ENCODE data around the gene GLOD5. TPM values are rescaled to one million over a fixed set of nuclear protein-coding genes. Genes with fewer than 3 reads are reported as not detected.

Gene GLOD5
- total RNA-seq, 1 donor from 2014 or later = not detected

DNA sequence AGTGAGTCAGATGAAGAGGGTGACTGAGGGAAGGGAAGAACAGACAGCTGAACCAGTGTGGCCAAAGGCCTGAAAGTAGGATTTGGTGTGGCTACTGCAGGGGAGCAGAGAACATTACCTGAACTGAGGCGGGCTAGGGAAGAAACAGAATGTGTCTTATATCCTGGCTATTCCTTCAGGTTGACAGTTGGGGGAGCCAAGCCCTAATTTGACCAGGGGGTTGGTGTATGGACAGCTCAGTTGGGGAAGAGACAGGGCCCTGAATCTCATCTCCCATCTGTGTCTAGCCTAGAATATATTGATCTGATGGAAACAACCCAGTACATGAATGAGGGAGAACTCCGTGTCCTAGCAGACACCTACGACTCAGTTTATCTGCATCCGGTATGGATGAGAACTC, 44.5 kb downstream of the GLOD5 start:
- Mint-ChIP-seq H3K9me3 (peaks cover 4% of the 10 kb centered on the region), H3K4me3 (peak overlapping the region; percentile 1), H3K36me3 (ENCODE audit: low read depth) (peaks cover 12% of the 10 kb centered on the region), H3K27me3 (ENCODE audit: low read depth) (no peaks in the 10 kb centered on the region), H3K4me1 (peaks cover 16% of the 10 kb centered on the region), H3K27ac (ENCODE audit: unreplicated experiment) (no peak overlapping the region)
- TF ChIP-seq CTCF (conservative IDR thresholded peaks at IDR 0.05) = no peak
- no peak for DNase-seq (ENCODE audit: low read depth, low spot score)

DNA sequence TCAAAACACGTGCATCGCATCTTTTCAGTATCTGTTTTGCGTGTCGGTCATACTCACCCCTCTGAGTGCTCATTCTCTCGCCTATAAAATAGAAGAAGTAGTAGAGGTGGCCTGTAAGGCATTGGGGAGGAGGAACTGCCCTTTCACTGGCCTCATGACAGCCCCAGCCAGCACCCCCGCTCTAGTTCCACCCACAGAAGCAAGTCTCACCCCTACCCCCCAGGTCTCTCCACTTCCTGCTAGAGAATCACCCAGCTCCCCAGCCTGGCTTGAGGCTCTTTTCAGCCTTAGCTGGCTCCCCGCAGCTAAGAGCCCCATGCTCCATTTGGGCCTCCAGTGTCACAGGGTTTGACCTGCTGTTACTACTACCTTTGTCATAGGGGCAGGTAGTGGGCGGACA, 52.1 kb downstream of the GLOD5 start:
- peaks cover 5% of the 10 kb centered on the region for H3K36me3 Mint-ChIP-seq (ENCODE audit: low read depth)
- no peaks in the 10 kb centered on the region for H3K4me1 Mint-ChIP-seq
- H3K27me3 Mint-ChIP-seq (ENCODE audit: low read depth) = no peaks in the 10 kb centered on the region
- no peak overlapping the region for H3K4me3 Mint-ChIP-seq
- DNase-seq (ENCODE audit: low read depth, low spot score) = no peak
- H3K27ac Mint-ChIP-seq (ENCODE audit: unreplicated experiment) = no peak overlapping the region
- no peaks in the 10 kb centered on the region for H3K9me3 Mint-ChIP-seq
- TF ChIP-seq CTCF (conservative IDR thresholded peaks at IDR 0.05) = no peak

GRCh38 chrX:48814722-48815121, 53.2 kb downstream of the GLOD5 start:
- TF ChIP-seq CTCF (conservative IDR thresholded peaks at IDR 0.05) = no peak
- H3K9me3 Mint-ChIP-seq = no peaks in the 10 kb centered on the region
- H3K27me3 Mint-ChIP-seq (ENCODE audit: low read depth) = no peaks in the 10 kb centered on the region
- H3K36me3 Mint-ChIP-seq (ENCODE audit: low read depth) = peaks cover 6% of the 10 kb centered on the region
- H3K27ac Mint-ChIP-seq (ENCODE audit: unreplicated experiment) = no peak overlapping the region
- H3K4me1 Mint-ChIP-seq = no peaks in the 10 kb centered on the region
- no peak for DNase-seq (ENCODE audit: low read depth, low spot score)
- no peak overlapping the region for H3K4me3 Mint-ChIP-seq

DNA sequence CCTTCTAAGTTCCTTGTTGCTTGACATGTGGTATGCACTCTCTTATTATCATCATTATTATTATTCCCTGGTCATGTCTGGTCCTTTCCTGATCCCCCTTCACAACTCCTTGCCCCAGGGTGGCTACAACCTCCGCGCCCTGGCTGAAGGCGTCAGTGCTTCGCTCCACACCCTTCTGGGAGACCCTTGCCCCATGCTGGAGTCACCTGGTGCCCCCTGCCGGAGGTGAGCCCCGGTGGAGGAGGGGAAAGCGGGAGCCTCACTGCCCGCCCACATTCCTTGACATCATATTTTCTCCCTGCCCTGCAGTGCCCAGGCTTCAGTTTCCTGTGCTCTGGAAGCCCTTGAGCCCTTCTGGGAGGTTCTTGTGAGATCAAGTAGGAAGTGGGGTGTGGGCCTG, 53.7 kb downstream of the GLOD5 start:
- Mint-ChIP-seq H3K9me3 (no peaks in the 10 kb centered on the region), H3K36me3 (ENCODE audit: low read depth) (peaks cover 10% of the 10 kb centered on the region), H3K27me3 (ENCODE audit: low read depth) (no peaks in the 10 kb centered on the region), H3K4me1 (no peaks in the 10 kb centered on the region), H3K4me3 (no peak overlapping the region), H3K27ac (ENCODE audit: unreplicated experiment) (no peak overlapping the region)
- no peak for DNase-seq (ENCODE audit: low read depth, low spot score)
- no peak for TF ChIP-seq CTCF (conservative IDR thresholded peaks at IDR 0.05)

DNA sequence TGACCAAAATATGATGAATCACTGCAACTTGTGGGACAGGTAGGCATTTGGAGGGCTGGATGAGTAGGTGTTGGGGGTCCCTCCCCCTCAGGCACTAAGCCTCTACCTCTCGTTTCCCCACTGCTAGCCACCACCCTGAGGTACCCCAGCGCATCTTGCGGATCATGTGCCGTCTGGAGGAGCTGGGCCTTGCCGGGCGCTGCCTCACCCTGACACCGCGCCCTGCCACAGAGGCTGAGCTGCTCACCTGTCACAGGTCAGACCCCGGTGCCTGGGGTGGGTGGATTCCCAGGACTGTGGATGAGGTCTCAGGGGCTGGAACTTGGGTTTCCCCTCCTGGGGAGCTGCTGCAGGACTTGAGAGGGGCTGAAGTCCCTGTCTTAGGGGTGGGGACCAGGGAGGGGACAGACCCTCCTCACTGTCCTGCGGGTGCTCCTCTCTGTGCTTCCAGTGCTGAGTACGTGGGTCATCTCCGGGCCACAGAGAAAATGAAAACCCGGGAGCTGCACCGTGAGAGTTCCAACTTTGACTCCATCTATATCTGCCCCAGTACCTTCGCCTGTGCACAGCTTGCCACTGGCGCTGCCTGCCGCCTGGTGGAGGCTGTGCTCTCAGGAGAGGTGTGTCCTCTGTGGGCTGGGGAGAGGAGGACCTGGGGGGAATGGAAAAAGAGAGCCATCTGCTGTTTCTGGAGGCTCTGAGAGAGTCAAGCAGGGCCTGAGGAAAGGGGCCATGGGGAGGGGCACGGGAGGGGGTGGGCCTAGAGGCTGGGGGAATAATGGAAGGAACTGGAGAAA, 54.7 kb downstream of the GLOD5 start:
- DNase-seq (ENCODE audit: low read depth, low spot score) = no peak
- no peak for TF ChIP-seq CTCF (conservative IDR thresholded peaks at IDR 0.05)
- Mint-ChIP-seq H3K4me3 (no peak overlapping the region), H3K36me3 (ENCODE audit: low read depth) (peaks cover 10% of the 10 kb centered on the region), H3K9me3 (no peaks in the 10 kb centered on the region), H3K27ac (ENCODE audit: unreplicated experiment) (no peak overlapping the region), H3K27me3 (ENCODE audit: low read depth) (no peaks in the 10 kb centered on the region), H3K4me1 (no peaks in the 10 kb centered on the region)

Measured in neural crest cell (in vitro differentiated cells).